Measurements from ENCODE around the gene LCP1. TPM values are rescaled to one million over a fixed set of nuclear protein-coding genes. Genes with fewer than 3 reads are reported as not detected.

Gene LCP1
- total RNA-seq, 4 donors from 2014 or later, result 3.7 to 12.5 (median 10.1) TPM

DNA sequence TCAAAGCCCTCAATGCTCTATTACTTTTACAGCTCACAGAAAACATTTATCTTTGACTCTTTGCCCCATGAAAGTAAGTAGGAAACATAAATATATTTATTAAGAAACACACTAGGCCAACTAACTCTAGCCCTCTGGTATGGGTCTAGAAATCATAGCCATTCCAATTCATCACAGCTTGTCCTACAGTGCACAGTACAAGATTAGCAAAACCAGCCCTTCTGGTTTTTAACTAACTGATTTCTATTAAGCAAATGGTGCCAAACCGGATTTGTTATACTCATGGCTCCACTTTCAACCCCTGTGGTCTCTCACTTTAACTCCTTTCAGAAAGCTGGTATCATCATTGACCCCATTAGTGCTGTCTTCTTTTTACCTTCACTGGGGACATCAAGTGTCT is 24.2 kb upstream of the LCP1 start:
- Histone ChIP-seq H3K4me1 (no peaks in the 10 kb centered on the region), H3K4me3 (no peak overlapping the region), H3K36me3 (no peaks in the 10 kb centered on the region), H3K27me3 (no peaks in the 10 kb centered on the region), H3K9me3 (no peaks in the 10 kb centered on the region), H3K27ac (no peak overlapping the region)
- DNase-seq (no peak), ATAC-seq (no peak)
- intact Hi-C loops (cut with DNase I; ENCODE audit: low total_unique reads), result no loop called here
- in situ Hi-C loops (cut with MboI; ENCODE audit: low sequenced_read_pairs in 4 of 4), result no loop called here
- TF ChIP-seq POLR2A (IDR thresholded peaks at IDR 0.05), result no peak
- TF ChIP-seq, protein P1, sequence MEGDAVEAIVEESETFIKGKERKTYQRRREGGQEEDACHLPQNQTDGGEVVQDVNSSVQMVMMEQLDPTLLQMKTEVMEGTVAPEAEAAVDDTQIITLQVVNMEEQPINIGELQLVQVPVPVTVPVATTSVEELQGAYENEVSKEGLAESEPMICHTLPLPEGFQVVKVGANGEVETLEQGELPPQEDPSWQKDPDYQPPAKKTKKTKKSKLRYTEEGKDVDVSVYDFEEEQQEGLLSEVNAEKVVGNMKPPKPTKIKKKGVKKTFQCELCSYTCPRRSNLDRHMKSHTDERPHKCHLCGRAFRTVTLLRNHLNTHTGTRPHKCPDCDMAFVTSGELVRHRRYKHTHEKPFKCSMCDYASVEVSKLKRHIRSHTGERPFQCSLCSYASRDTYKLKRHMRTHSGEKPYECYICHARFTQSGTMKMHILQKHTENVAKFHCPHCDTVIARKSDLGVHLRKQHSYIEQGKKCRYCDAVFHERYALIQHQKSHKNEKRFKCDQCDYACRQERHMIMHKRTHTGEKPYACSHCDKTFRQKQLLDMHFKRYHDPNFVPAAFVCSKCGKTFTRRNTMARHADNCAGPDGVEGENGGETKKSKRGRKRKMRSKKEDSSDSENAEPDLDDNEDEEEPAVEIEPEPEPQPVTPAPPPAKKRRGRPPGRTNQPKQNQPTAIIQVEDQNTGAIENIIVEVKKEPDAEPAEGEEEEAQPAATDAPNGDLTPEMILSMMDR (IDR thresholded peaks at IDR 0.05 in 4 of 5, conservative IDR thresholded peaks at IDR 0.05 in 1 of 5), result no peak

DNA sequence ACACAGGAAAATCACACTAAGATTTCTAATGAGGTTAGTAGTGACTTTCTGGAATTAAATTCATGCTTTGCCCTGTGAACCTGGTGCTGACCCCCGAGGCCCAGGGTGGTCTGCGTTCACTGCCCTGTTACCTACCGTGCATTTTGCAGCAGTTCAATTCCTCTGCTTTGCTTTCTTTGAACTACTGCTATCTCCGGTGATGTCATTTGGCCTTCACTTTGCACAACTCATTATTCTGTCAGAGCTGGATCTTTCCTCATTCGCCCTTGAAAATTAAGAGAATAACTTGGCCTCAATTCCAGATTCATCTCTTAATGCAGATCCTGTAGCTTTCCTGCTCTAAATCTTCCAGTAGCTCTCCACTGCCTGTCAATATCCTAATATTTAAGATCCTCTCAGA is 21.0 kb upstream of the LCP1 start:
- no peak for DNase-seq
- no peak for ATAC-seq
- Histone ChIP-seq H3K4me3 (no peak overlapping the region), H3K4me1 (no peaks in the 10 kb centered on the region), H3K9me3 (no peaks in the 10 kb centered on the region), H3K36me3 (no peaks in the 10 kb centered on the region), H3K27me3 (no peaks in the 10 kb centered on the region), H3K27ac (no peak overlapping the region)
- TF ChIP-seq, protein P1 (IDR thresholded peaks at IDR 0.05 in 4 of 5, conservative IDR thresholded peaks at IDR 0.05 in 1 of 5), result no peak
- no peak for TF ChIP-seq POLR2A (IDR thresholded peaks at IDR 0.05)
- intact Hi-C loops (cut with DNase I; ENCODE audit: low total_unique reads), result no loop called here
- in situ Hi-C loops (cut with MboI; ENCODE audit: low sequenced_read_pairs in 4 of 4), result no loop called here

DNA sequence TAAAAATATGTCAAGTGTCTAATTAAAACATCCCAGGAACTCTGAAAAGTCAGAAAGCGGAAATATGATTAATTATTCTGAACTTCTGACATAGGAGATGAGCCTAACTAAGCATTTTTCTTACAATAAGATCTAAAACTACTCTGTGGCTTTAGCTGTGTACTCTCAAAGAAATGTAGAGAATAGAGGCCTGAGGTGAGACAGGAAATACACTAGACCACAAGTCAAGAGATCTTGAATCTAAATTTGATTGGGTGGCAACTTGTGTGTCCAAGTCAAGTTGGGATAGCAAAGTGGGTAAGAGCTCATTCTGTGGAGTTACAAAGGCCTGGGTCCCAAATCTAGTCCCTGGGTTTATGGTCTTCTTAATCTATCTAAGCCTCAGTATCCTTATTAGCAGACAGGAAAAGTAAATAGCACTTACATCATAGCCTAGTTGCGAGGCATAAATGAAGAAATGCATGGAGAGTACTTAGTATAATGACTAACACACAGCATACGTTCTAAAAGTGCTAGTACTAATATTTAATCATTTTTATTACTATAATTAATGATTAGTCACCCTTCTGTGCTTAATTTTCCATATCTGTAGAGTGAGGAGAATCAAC is 20.3 kb upstream of the LCP1 start:
- intact Hi-C loops (cut with DNase I; ENCODE audit: low total_unique reads) (no loop called here), in situ Hi-C loops (cut with MboI; ENCODE audit: low sequenced_read_pairs in 4 of 4) (no loop called here)
- ATAC-seq, result no peak
- TF ChIP-seq, protein P1 (IDR thresholded peaks at IDR 0.05 in 4 of 5, conservative IDR thresholded peaks at IDR 0.05 in 1 of 5), result no peak
- TF ChIP-seq POLR2A (IDR thresholded peaks at IDR 0.05), result no peak
- no peak overlapping the region for H3K4me3 ChIP-seq
- no peak overlapping the region for H3K27ac ChIP-seq
- H3K4me1 ChIP-seq, result no peaks in the 10 kb centered on the region
- no peaks in the 10 kb centered on the region for H3K27me3 ChIP-seq
- DNase-seq, result no peak
- no peaks in the 10 kb centered on the region for H3K9me3 ChIP-seq
- H3K36me3 ChIP-seq, result no peaks in the 10 kb centered on the region

DNA sequence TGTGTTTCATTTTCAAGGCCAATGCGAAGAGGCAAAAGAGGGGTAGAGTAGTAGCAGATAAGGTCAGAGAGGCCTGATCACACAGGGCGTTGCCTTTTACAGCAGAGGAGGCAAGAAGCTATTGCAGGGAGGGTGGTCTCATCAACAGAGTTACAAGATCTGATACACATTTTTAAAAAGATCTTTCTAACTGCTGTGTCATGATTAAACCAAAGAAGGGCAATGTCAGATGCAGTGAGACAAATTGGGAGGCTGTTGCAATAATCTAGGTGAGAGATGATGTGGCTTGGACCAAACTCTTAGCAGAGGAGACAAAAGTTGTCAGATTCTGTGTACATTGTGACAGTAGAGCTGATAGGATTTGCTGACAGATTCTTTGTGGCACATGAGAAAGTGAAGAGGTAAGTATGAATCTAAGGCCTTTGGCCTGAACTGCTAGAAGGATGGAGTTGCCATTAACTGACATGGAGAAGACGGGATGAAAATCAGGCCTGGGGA is 16.8 kb upstream of the LCP1 start:
- TF ChIP-seq, protein P1 (IDR thresholded peaks at IDR 0.05 in 4 of 5, conservative IDR thresholded peaks at IDR 0.05 in 1 of 5), result no peak
- no peak for TF ChIP-seq POLR2A (IDR thresholded peaks at IDR 0.05)
- in situ Hi-C loops (cut with MboI; ENCODE audit: low sequenced_read_pairs in 4 of 4) (no loop called here), intact Hi-C loops (cut with DNase I; ENCODE audit: low total_unique reads) (no loop called here)
- Histone ChIP-seq H3K27me3 (no peaks in the 10 kb centered on the region), H3K4me3 (no peak overlapping the region), H3K4me1 (no peaks in the 10 kb centered on the region), H3K27ac (no peak overlapping the region), H3K9me3 (no peaks in the 10 kb centered on the region), H3K36me3 (no peaks in the 10 kb centered on the region)
- no peak for DNase-seq
- ATAC-seq, result no peak
